ENCODE results near the gene PIK3CB. TPM values are rescaled to one million over a fixed set of nuclear protein-coding genes. Genes with fewer than 3 reads are reported as not detected.

The PIK3CB gene
- total RNA-seq, 1 experiment from 2014 or later = 73.9 TPM

DNA sequence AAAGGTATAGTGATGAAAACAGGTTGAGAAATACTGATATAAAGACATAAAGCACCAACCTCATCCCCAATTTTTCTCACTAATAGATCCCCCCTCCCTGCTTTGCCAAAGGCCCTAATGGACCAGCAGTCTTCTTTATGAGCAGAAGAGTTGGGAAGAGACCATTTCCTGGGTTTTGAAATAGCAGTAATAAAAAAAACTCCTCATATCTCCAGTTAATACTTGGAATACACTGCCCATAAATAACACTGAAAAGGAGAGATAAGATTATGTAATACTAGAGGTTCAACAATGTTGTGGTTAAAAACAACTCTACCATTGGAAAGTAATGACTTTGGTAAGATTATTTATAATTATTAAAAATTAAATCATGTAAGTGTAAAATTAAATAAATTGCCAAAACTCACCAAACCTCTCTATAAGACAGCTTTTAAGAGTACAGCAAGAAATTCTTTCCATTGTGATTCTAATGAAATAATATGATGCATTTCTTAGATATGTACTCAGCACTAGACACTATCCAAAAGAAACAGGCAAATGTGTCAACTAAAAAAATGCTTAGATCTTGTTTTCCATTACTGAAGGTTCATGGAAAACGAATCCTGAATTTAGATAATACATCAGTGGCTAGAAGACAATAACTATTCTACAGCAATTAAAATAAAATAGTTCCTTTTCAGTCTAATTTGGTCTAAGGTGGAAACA lies 137.9 kb downstream of the PIK3CB start:
- in situ Hi-C loops (cut with HindIII; ENCODE audit: low pct_unique_long_range_greater_than_20kb, low sequenced_read_pairs) = no loop called here
- peaks cover 14% of the 10 kb centered on the region for H3K4me1 ChIP-seq (ENCODE audit: control insufficient read depth, insufficient read depth, low read length)
- POLR2A ChIA-PET = no interaction called here

GRCh38 chr3:138694287-138695007 lies 140.3 kb downstream of the PIK3CB start:
- POLR2A ChIA-PET = no interaction called here
- CTCF ChIA-PET = interaction anchor here (1.4 to 3.1 kb wide), 2 partner anchors 221 to 229 kb away, joined by 8 to 10 read pairs; no protein-coding TSS in a partner anchor
- no TSS peak for BruUV-seq (replicated peaks)
- in situ Hi-C loops (cut with HindIII; ENCODE audit: low pct_unique_long_range_greater_than_20kb, low sequenced_read_pairs) (no loop called here), intact Hi-C loops (cut with micrococcal nuclease; ENCODE audit: unreplicated experiment) (loop anchor here (10.0 kb wide), 1 partner anchor 100 kb away; the partner anchor contains the start of gene CEP70)
- Histone ChIP-seq H3K4me1 (ENCODE audit: control insufficient read depth, insufficient read depth, low read length) (peaks cover 14% of the 10 kb centered on the region), H3K4me3 (ENCODE audit: low read depth in 2 of 2, low read length in 2 of 2) (no peak overlapping the region), H3K27ac (ENCODE audit: low read length) (peak overlapping the region; percentile 67), H3K36me3 (ENCODE audit: control insufficient read depth, insufficient read depth, low read length) (peaks cover 14% of the 10 kb centered on the region; the same call in 1 of the 2 replicates), H3K27me3 (ENCODE audit: control insufficient read depth, insufficient read depth, low read length) (no peaks in the 10 kb centered on the region), H3K9me3 (ENCODE audit: control insufficient read depth, insufficient read depth, low read depth, low read length) (no peaks in the 10 kb centered on the region)
- DNase-seq (ENCODE audit: low read depth, low spot score) (peak; percentile 72), ATAC-seq (peak; percentile 91)
- TF ChIP-seq TCF7L2 (IDR thresholded peaks at IDR 0.05; ENCODE audit: low read depth, low read length) (peak; percentile 79), SIN3A (IDR thresholded peaks at IDR 0.05; ENCODE audit: borderline replicate concordance, insufficient read depth, low read depth, low read length) (no peak), POLR2AphosphoS5 (IDR thresholded peaks at IDR 0.05; ENCODE audit: low read depth, low read length) (peak; percentile 55; the same call in 1 of the 2 replicates)

More for the DNA sequence above, 137.9 kb downstream of the PIK3CB start:
- TF ChIP-seq, protein P1, sequence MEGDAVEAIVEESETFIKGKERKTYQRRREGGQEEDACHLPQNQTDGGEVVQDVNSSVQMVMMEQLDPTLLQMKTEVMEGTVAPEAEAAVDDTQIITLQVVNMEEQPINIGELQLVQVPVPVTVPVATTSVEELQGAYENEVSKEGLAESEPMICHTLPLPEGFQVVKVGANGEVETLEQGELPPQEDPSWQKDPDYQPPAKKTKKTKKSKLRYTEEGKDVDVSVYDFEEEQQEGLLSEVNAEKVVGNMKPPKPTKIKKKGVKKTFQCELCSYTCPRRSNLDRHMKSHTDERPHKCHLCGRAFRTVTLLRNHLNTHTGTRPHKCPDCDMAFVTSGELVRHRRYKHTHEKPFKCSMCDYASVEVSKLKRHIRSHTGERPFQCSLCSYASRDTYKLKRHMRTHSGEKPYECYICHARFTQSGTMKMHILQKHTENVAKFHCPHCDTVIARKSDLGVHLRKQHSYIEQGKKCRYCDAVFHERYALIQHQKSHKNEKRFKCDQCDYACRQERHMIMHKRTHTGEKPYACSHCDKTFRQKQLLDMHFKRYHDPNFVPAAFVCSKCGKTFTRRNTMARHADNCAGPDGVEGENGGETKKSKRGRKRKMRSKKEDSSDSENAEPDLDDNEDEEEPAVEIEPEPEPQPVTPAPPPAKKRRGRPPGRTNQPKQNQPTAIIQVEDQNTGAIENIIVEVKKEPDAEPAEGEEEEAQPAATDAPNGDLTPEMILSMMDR (IDR thresholded peaks at IDR 0.05) = no peak
- no peak for TF ChIP-seq REST (IDR thresholded peaks at IDR 0.05; ENCODE audit: insufficient read depth in 1 of 2, low read depth in 2 of 2, low read length in 1 of 2)
- TF ChIP-seq POLR2AphosphoS5 (IDR thresholded peaks at IDR 0.05; ENCODE audit: low read depth, low read length) = no peak
- no peak for TF ChIP-seq SIN3A (IDR thresholded peaks at IDR 0.05; ENCODE audit: borderline replicate concordance, insufficient read depth, low read depth, low read length)
- TF ChIP-seq TCF7L2 (IDR thresholded peaks at IDR 0.05; ENCODE audit: low read depth, low read length) = no peak
- BruUV-seq (replicated peaks) = no TSS peak
- no peak for ATAC-seq
- H3K9me3 ChIP-seq (ENCODE audit: control insufficient read depth, insufficient read depth, low read depth, low read length) = no peaks in the 10 kb centered on the region
- H3K27ac ChIP-seq (ENCODE audit: low read length) = no peak overlapping the region; the same call in 1 of the 2 replicates
- DNase-seq (ENCODE audit: low read depth, low spot score) = no peak
- CTCF ChIA-PET = interaction anchor here (3.1 kb wide), 1 partner anchor 227 kb away, joined by 10 read pairs; no protein-coding TSS in a partner anchor
- H3K27me3 ChIP-seq (ENCODE audit: control insufficient read depth, insufficient read depth, low read length) = no peaks in the 10 kb centered on the region
- H3K36me3 ChIP-seq (ENCODE audit: control insufficient read depth, insufficient read depth, low read length) = peaks cover 10% of the 10 kb centered on the region; the same call in 1 of the 2 replicates
- H3K4me3 ChIP-seq (ENCODE audit: low read depth in 2 of 2, low read length in 2 of 2) = no peak overlapping the region
- intact Hi-C loops (cut with micrococcal nuclease; ENCODE audit: unreplicated experiment) = loop anchor here (10.0 kb wide), 1 partner anchor 102 kb away; the partner anchor contains the start of gene CEP70
